A549 (cell line): Measurements from ENCODE around the gene CHIC2. TPM values are rescaled to one million over a fixed set of nuclear protein-coding genes. Genes with fewer than 3 reads are reported as not detected.
A peak's percentile ranks its signal among the peaks of the same experiment; 100 is the strongest.

Experiments
- ATAC-seq, 2 experiments: fragments of 200-7000 bp in 1 of 2; fragments of >200 bp in 1 of 2; cut with Nextera tagmentation in 1 of 2; cut with Tn5 transposase in 1 of 2; 3 replicates each; pipeline versions ENCODE4 v1.8.0 to v1.9.1; 2018 to 2020; ENCODE audit warnings: mild to moderate bottlenecking in 1 of 2, moderate library complexity in 1 of 2
- CTCF ChIA-PET: fragments of 300-600 bp; sonication (Branson Sonifier 250); formaldehyde crosslinking; extraction: SDS; loops from one replicate; lab custom pipeline; 2021; ENCODE audit warnings: antibody characterized with exemption, inconsistent platforms; lab: Yijun Ruan, JAX
- POLR2A ChIA-PET: fragments of 350-600 bp; formaldehyde crosslinking; extraction: SDS; loops from one replicate; lab custom pipeline; 2021; ENCODE audit warnings: antibody characterized with exemption, inconsistent platforms; lab: Yijun Ruan, JAX
- DNase-seq, 2 experiments: peaks; one replicate each; pipeline versions ENCODE4 v3.0.0 to v3.0.0-alpha.2; 2011 to 2016; ENCODE audit warnings: low read depth in 1 of 2, low spot score in 1 of 2
- FAIRE-seq: peaks from 2 replicates; lab custom pipeline; 2011; peaks lifted over from hg19 to GRCh38; lab: Jason Lieb, UNC
- H3K27ac ChIP-seq, 2 experiments: fragments of >200 bp; sonication (Bioruptor Twin); formaldehyde crosslinking; 3 replicates each; pipeline ENCODE4 v1.5.1; 2016 to 2017
- H3K4me1 ChIP-seq: fragments of >200 bp; sonication (Bioruptor Twin); formaldehyde crosslinking; 3 replicates; pipeline ENCODE4 v1.6.1; 2016
- H3K4me2 ChIP-seq: fragments of >200 bp; sonication (Bioruptor Twin); formaldehyde crosslinking; 3 replicates; pipeline ENCODE4 v1.6.1; 2016
- H3K4me3 ChIP-seq: fragments of >200 bp; sonication (Bioruptor Twin); formaldehyde crosslinking; 3 replicates; pipeline ENCODE4 v1.5.1; 2016
- H3K9me3 ChIP-seq: fragments of >200 bp; sonication (Bioruptor Twin); formaldehyde crosslinking; 3 replicates; pipeline ENCODE4 v1.6.1; 2016
- CEBPB ChIP-seq, 2 experiments: fragments of >200 bp in 1 of 2; sonication (Bioruptor Twin) in 1 of 2; formaldehyde crosslinking in 1 of 2; IDR thresholded peaks; 2 replicates each; pipeline ENCODE4 v1.6.1; 2012 to 2016
- CHD2 ChIP-seq: fragments of 150-350 bp; IDR thresholded peaks from 2 replicates; pipeline ENCODE4 v1.6.1; 2014; ENCODE audit warnings: low read length; ENCODE audit not compliant: partially characterized antibody
- EHMT2 ChIP-seq: fragments of 200-600 bp; sonication (generic); IDR thresholded peaks from 2 replicates; pipeline ENCODE4 v1.6.1; 2016; ENCODE audit warnings: antibody characterized with exemption, low read depth, mild to moderate bottlenecking, moderate library complexity
- ELK1 ChIP-seq: fragments of 150-350 bp; IDR thresholded peaks from 2 replicates; pipeline ENCODE4 v1.6.1; 2014; ENCODE audit warnings: low read depth, mild to moderate bottlenecking, low read length
- FOSB ChIP-seq: fragments of 250-450 bp; sonication (Bioruptor Pico); IDR thresholded peaks from 2 replicates; pipeline ENCODE4 v1.5.0; 2020; ENCODE audit warnings: mild to moderate bottlenecking, moderate library complexity
- FOXS1 ChIP-seq: fragments of 250-450 bp; sonication (Bioruptor Pico); IDR thresholded peaks from 2 replicates; pipeline ENCODE4 v1.5.0; 2020; ENCODE audit warnings: mild to moderate bottlenecking, moderate library complexity
- GATA3 ChIP-seq: IDR thresholded peaks from 2 replicates; pipeline ENCODE4 v1.6.1; 2012; ENCODE audit warnings: borderline replicate concordance
- HOXA7 ChIP-seq: fragments of 250-450 bp; sonication (Bioruptor Pico); IDR thresholded peaks from 2 replicates; pipeline ENCODE4 v1.5.0; 2020; ENCODE audit warnings: mild to moderate bottlenecking, moderate library complexity
- HOXB5 ChIP-seq: fragments of 250-450 bp; sonication (Bioruptor Pico); IDR thresholded peaks from 2 replicates; pipeline ENCODE4 v1.5.0; 2020; ENCODE audit warnings: mild to moderate bottlenecking, moderate library complexity
- JUNB ChIP-seq: fragments of >200 bp; sonication (Bioruptor Twin); formaldehyde crosslinking; IDR thresholded peaks from 2 replicates; pipeline ENCODE4 v1.6.1; 2016
- KDM1A ChIP-seq: fragments of 200-600 bp; sonication (generic); IDR thresholded peaks from 2 replicates; pipeline ENCODE4 v1.6.1; 2016; ENCODE audit warnings: low read depth, mild to moderate bottlenecking
- KDM5A ChIP-seq: fragments of 200-600 bp; sonication (generic); IDR thresholded peaks from 2 replicates; pipeline ENCODE4 v1.6.1; 2016; ENCODE audit warnings: antibody characterized with exemption, mild to moderate bottlenecking
- MAFK ChIP-seq: fragments of 450-650 bp; IDR thresholded peaks from 2 replicates; pipeline ENCODE4 v1.6.1; 2014; ENCODE audit not compliant: partially characterized antibody
- MAX ChIP-seq: IDR thresholded peaks from 2 replicates; pipeline ENCODE4 v1.6.1; 2012
- MAZ ChIP-seq: fragments of 150-350 bp; IDR thresholded peaks from 2 replicates; pipeline ENCODE4 v1.6.1; 2014; ENCODE audit warnings: antibody characterized with exemption, low read depth, low read length, borderline replicate concordance
- MYC ChIP-seq: IDR thresholded peaks from 2 replicates; pipeline ENCODE4 v1.6.1; 2012; ENCODE audit warnings: mild to moderate bottlenecking, inconsistent platforms, low read length, improper control_type of control experiment, borderline replicate concordance
- NFE2L2 ChIP-seq: fragments of 150-350 bp; conservative IDR thresholded peaks from 2 replicates; pipeline ENCODE4 v1.6.1; 2014; ENCODE audit warnings: low read length
- NPAS2 ChIP-seq: fragments of 250-450 bp; sonication (Bioruptor Pico); IDR thresholded peaks from 2 replicates; pipeline ENCODE4 v1.8.0; 2022; ENCODE audit warnings: mild to moderate bottlenecking, moderate library complexity, borderline replicate concordance
- NR3C1 ChIP-seq: fragments of >200 bp; sonication (Bioruptor Twin); formaldehyde crosslinking; IDR thresholded peaks from 3 replicates; pipeline ENCODE4 v1.6.1; 2017
- POLR2A ChIP-seq: IDR thresholded peaks from 2 replicates; pipeline ENCODE4 v1.6.1; 2012; ENCODE audit warnings: mild to moderate bottlenecking, low read length
- POLR2AphosphoS2 ChIP-seq: conservative IDR thresholded peaks from 2 replicates; pipeline ENCODE4 v1.6.1; 2012; ENCODE audit warnings: low read length, improper control_type of control experiment, inconsistent platforms
- RARB ChIP-seq: fragments of 250-450 bp; sonication (Bioruptor Pico); IDR thresholded peaks from 2 replicates; pipeline ENCODE4 v1.8.0; 2021; ENCODE audit warnings: mild to moderate bottlenecking, moderate library complexity
- RCOR1 ChIP-seq: fragments of 150-350 bp; IDR thresholded peaks from 2 replicates; pipeline ENCODE4 v1.6.1; 2014; ENCODE audit warnings: antibody characterized with exemption, low read length, low read depth
- RFX5 ChIP-seq: fragments of 450-650 bp; IDR thresholded peaks from 2 replicates; pipeline ENCODE4 v1.7.1; 2014; ENCODE audit warnings: antibody characterized with exemption, mild to moderate bottlenecking, moderate library complexity
- RNF2 ChIP-seq: fragments of 200-600 bp; sonication (generic); IDR thresholded peaks from 2 replicates; pipeline ENCODE4 v1.6.1; 2016; ENCODE audit warnings: low read depth, mild to moderate bottlenecking, antibody characterized with exemption, moderate library complexity, borderline replicate concordance
- SREBF2 ChIP-seq: fragments of 450-650 bp; IDR thresholded peaks from 2 replicates; pipeline ENCODE4 v1.6.1; 2014; ENCODE audit warnings: mild to moderate bottlenecking, moderate library complexity
- TFCP2L1 ChIP-seq: fragments of 250-450 bp; sonication (Bioruptor Pico); IDR thresholded peaks from 2 replicates; pipeline ENCODE4 v1.5.0; 2021; ENCODE audit warnings: mild to moderate bottlenecking
- ZC3H11A ChIP-seq: fragments of 450-650 bp; IDR thresholded peaks from 2 replicates; pipeline ENCODE4 v1.6.1; 2014; ENCODE audit warnings: antibody characterized with exemption, mild to moderate bottlenecking
- ZFP36 ChIP-seq: fragments of 450-650 bp; IDR thresholded peaks from 2 replicates; pipeline ENCODE4 v1.6.1; 2014; ENCODE audit warnings: borderline replicate concordance; ENCODE audit not compliant: partially characterized antibody
- ZNF302 ChIP-seq: fragments of 250-450 bp; sonication (Bioruptor Pico); IDR thresholded peaks from 2 replicates; pipeline ENCODE4 v1.9.0; 2021; ENCODE audit warnings: inconsistent platforms, mild to moderate bottlenecking, moderate library complexity
- ZSCAN20 ChIP-seq: fragments of 250-450 bp; sonication (Bioruptor Pico); IDR thresholded peaks from 2 replicates; pipeline ENCODE4 v1.8.0; 2022; ENCODE audit warnings: mild to moderate bottlenecking, moderate library complexity
- WGBS: methylation state at CpG from one replicate; pipeline ENCODE4 v1.1.6; 2017; ENCODE audit errors: missing lambda C conversion rate; 5-methylcytosine and 5-hydroxymethylcytosine counted together
- polyA plus RNA-seq, 4 experiments: library from polyadenylated mRNA; depleted of rRNA in 3 of 4; stranded (reverse); fragments of >200 nt; fragmentation: RNase III in 1 of 4; extraction: RNeasy Plus Mini Kit Qiagen cat#74134 plus additional on column Dnase treatment in 1 of 4; gene quantifications; 2 replicates in 3 of 4; 3 replicates in 1 of 4; pipeline ENCODE4 v1.2.3, GENCODE V29; 2011 to 2017

Gene CHIC2
- polyA plus RNA-seq, 2 of the 4 experiments (the other 2 are of a cell fraction), result 5.9 to 10.1 TPM

- H3K4me2 ChIP-seq, result no peak overlapping the region
- POLR2A ChIA-PET, result no interaction called here
- TF ChIP-seq EHMT2 (no peak), POLR2AphosphoS2 (no peak), RCOR1 (no peak), MAZ (no peak), JUNB (no peak), MYC (no peak), TFCP2L1 (CRISPR knock-in tag) (no peak), RFX5 (no peak), MAFK (no peak), HOXB5 (no peak), NR3C1 (no peak), RNF2 (no peak), NPAS2 (CRISPR knock-in tag) (no peak), ZFP36 (no peak), FOSB (CRISPR knock-in tag) (no peak), SREBF2 (no peak), ELK1 (no peak), KDM1A (no peak)
- no peaks in the 10 kb centered on the region for H3K4me1 ChIP-seq
- H3K9me3 ChIP-seq, result no peaks in the 10 kb centered on the region
- CTCF ChIA-PET, result interaction anchor here (1.5 kb wide), 1 partner anchor 270 kb away, joined by 4 read pairs; no protein-coding TSS in a partner anchor
- H3K4me3 ChIP-seq, result no peak overlapping the region
- ATAC-seq (0 out of 6 replicates have a peak, but pooled peaks of 1 of the 2 experiments have one; percentile 43), DNase-seq (no peak), FAIRE-seq (no peak)
- no peak overlapping the region for H3K27ac ChIP-seq
- WGBS, result 44% methylated on average over 4 of the region's 4 CpGs
Measured at GRCh38 chr4:53962516-53963225, 101.7 kb downstream of the CHIC2 start.

GRCh38 chr4:53961351-53961750, 103.1 kb downstream of the CHIC2 start:
- CTCF ChIA-PET, result interaction anchor here (0.8 to 1.5 kb wide), 2 partner anchors 32 to 271 kb away, joined by 3 to 4 read pairs; no protein-coding TSS in a partner anchor
- ATAC-seq, result no peak
- POLR2A ChIA-PET, result no interaction called here

More at GRCh38 chr4:53961351-53961750, 103.1 kb downstream of the CHIC2 start:
- no peaks in the 10 kb centered on the region for H3K4me1 ChIP-seq
- no peak overlapping the region for H3K27ac ChIP-seq
- TF ChIP-seq HOXA7 (no peak), MAZ (no peak), SREBF2 (no peak), POLR2AphosphoS2 (no peak), MAX (no peak), NPAS2 (CRISPR knock-in tag) (no peak), ZC3H11A (no peak), POLR2A (no peak), CHD2 (no peak), ZSCAN20 (CRISPR knock-in tag) (no peak), GATA3 (no peak), JUNB (no peak), ELK1 (no peak), ZNF302 (CRISPR knock-in tag) (no peak), FOXS1 (no peak), CEBPB (IDR thresholded peaks at IDR 0.05) (no peak), NFE2L2 (no peak), RARB (CRISPR knock-in tag) (no peak), KDM5A (no peak), RCOR1 (no peak)
- FAIRE-seq, result no peak
- H3K4me2 ChIP-seq, result no peak overlapping the region
- WGBS, result 71% methylated on average over 1 of the region's 1 CpG
- H3K9me3 ChIP-seq, result no peaks in the 10 kb centered on the region
- DNase-seq, result no peak
- H3K4me3 ChIP-seq, result no peak overlapping the region
